HG02973 (cell line): ENCODE measurements around the gene ZDHHC14.

ENCODE experiments used
- ATAC-seq: cut with Tn5 transposase; IDR thresholded peaks from one replicate; pipeline ENCODE4 v1.9.1; 2021; ENCODE audit warnings: moderate library complexity; ENCODE audit not compliant: unreplicated experiment

Gene ZDHHC14

GRCh38 chr6:157609556-157609955 lies 228.6 kb downstream of the ZDHHC14 start:
- no peak for ATAC-seq

- ATAC-seq = no peak
Measured at GRCh38 chr6:157610451-157610999, 229.5 kb downstream of the ZDHHC14 start.

- ATAC-seq = no peak
Measured at GRCh38 chr6:157611406-157611805, 230.4 kb downstream of the ZDHHC14 start.

- ATAC-seq = no peak
Measured at GRCh38 chr6:157613011-157613522, 232.1 kb downstream of the ZDHHC14 start.

- no peak for ATAC-seq
Measured at GRCh38 chr6:157614026-157614568, 233.1 kb downstream of the ZDHHC14 start.

- ATAC-seq = no peak
Measured at GRCh38 chr6:157615420-157615769, 234.4 kb downstream of the ZDHHC14 start.

GRCh38 chr6:157615951-157616350 lies 235.0 kb downstream of the ZDHHC14 start:
- no peak for ATAC-seq

GRCh38 chr6:157620944-157621343 lies 240.0 kb downstream of the ZDHHC14 start:
- no peak for ATAC-seq

GRCh38 chr6:157621406-157621805 lies 240.4 kb downstream of the ZDHHC14 start:
- ATAC-seq = no peak

- no peak for ATAC-seq
Measured at GRCh38 chr6:157622427-157622826, 241.4 kb downstream of the ZDHHC14 start.

GRCh38 chr6:157625111-157625510 lies 244.1 kb downstream of the ZDHHC14 start:
- no peak for ATAC-seq

GRCh38 chr6:157625764-157626163 lies 244.8 kb downstream of the ZDHHC14 start:
- ATAC-seq = no peak

- no peak for ATAC-seq
Measured at GRCh38 chr6:157627195-157627966, 246.4 kb downstream of the ZDHHC14 start.

- ATAC-seq = no peak
Measured at GRCh38 chr6:157628463-157628862, 247.5 kb downstream of the ZDHHC14 start.

GRCh38 chr6:157629220-157629619 lies 248.2 kb downstream of the ZDHHC14 start:
- no peak for ATAC-seq

- no peak for ATAC-seq
Measured at GRCh38 chr6:157630463-157631080, 249.6 kb downstream of the ZDHHC14 start.

GRCh38 chr6:157631412-157631811 lies 250.4 kb downstream of the ZDHHC14 start:
- ATAC-seq = no peak

- no peak for ATAC-seq
Measured at GRCh38 chr6:157631838-157632614, 251.0 kb downstream of the ZDHHC14 start.

- ATAC-seq = no peak
Measured at GRCh38 chr6:157632821-157633220, 251.8 kb downstream of the ZDHHC14 start.

GRCh38 chr6:157634546-157634945 lies 253.6 kb downstream of the ZDHHC14 start:
- ATAC-seq = no peak
